Measurements from ENCODE around the gene ACHE.
A peak's percentile ranks its signal among the peaks of the same experiment; 100 is the strongest.

Gene ACHE

DNA sequence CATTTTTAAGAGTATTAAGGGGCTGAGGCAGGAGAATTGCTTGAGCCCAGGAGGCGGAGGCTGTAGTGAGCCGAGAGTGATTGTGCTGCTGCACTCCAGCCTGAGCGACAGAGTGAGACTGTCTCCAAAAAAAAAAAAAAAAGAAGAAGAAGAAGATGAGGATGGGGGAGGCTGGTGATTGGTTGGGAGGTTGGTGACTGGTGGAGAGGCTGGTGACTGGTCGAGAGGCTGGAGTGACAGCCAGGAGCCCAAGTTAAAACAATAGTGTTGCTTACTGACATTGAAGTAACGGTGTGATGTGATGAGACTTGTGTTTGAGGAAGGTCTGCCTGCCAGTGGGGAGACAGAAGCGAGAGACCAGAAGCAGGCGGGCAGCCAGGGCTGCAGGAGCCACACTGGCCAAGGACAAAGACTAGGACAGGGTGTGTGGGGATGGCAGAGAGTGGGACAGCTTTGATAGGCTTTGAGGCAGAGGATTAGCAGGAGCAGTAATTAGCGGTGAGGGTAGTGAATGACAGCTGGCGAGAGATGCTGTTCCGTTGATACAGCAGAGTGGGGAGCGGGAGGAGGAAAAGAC lies 15.9 kb downstream of the ACHE start:
- DNase-seq (ENCODE audit: low read depth, low spot score), result no peak
- peaks cover 80% of the 10 kb centered on the region for H3K36me3 ChIP-seq (ENCODE audit: insufficient read depth, insufficient read length, low read length)
- no peak overlapping the region for H3K4me3 ChIP-seq (ENCODE audit: insufficient read length, low read depth)
- H3K27me3 ChIP-seq (ENCODE audit: insufficient read depth, insufficient read length), result no peaks in the 10 kb centered on the region
- no peaks in the 10 kb centered on the region for H3K9me3 ChIP-seq (ENCODE audit: insufficient read depth, low read length)
- TF ChIP-seq ZNF274 (IDR thresholded peaks at IDR 0.05; ENCODE audit: low read depth, low read length) (no peak), YY1 (IDR thresholded peaks at IDR 0.05; ENCODE audit: insufficient read depth, insufficient read length) (no peak), SUZ12 (IDR thresholded peaks at IDR 0.05; ENCODE audit: extremely low read depth, insufficient read depth, insufficient read length) (no peak)
- H3K9ac ChIP-seq (ENCODE audit: insufficient read length, low read depth), result no peak overlapping the region
- H3K4me1 ChIP-seq (ENCODE audit: insufficient read depth, insufficient read length), result peaks cover 5% of the 10 kb centered on the region

DNA sequence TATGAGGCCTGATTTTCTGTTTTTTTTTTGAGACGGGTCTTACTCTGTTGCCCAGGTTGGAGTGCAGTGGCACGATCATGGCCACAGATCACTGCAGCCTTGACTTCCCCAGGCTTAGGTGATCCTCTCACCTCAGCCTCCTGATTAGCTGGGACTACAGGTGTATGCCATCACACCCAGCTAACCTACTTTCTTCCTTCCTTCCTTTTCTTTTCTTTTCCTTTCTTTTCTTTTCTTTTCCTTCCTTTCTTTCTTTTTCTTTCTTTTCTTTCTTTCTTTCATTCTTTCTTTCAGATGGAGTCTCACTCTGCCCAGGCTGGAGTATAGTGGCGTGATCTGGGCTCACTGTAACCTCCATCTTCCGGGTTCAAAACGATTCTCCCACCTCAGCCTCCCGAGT lies 17.0 kb downstream of the ACHE start:
- Histone ChIP-seq H3K4me3 (ENCODE audit: insufficient read length, low read depth) (no peak overlapping the region), H3K27me3 (ENCODE audit: insufficient read depth, insufficient read length) (no peaks in the 10 kb centered on the region)
- TF ChIP-seq SUZ12 (IDR thresholded peaks at IDR 0.05; ENCODE audit: extremely low read depth, insufficient read depth, insufficient read length) (no peak), ZNF274 (IDR thresholded peaks at IDR 0.05; ENCODE audit: low read depth, low read length) (no peak), YY1 (IDR thresholded peaks at IDR 0.05; ENCODE audit: insufficient read depth, insufficient read length) (no peak)

DNA sequence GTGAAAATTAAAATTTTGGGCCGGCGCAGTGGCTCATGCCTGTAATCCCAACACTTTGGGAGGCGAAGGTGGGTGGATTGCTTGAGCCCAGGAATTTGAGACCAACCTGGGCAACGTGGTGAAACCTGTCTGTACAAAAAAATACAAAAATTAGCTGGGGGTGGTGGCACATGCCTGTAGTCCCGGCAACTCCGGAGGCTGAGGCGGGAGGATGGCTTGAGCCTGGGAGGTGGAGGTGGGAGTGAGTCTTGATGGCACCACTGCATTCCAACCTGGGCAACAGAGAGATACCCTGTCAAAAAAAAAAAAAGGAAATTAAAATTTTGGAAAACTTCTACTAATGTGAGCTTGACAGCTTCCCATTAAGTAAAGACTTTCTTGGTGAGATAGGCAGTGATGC lies 17.7 kb downstream of the ACHE start:
- TF ChIP-seq ZNF274 (IDR thresholded peaks at IDR 0.05; ENCODE audit: low read depth, low read length) (no peak), YY1 (IDR thresholded peaks at IDR 0.05; ENCODE audit: insufficient read depth, insufficient read length) (no peak), SUZ12 (IDR thresholded peaks at IDR 0.05; ENCODE audit: extremely low read depth, insufficient read depth, insufficient read length) (no peak)
- Histone ChIP-seq H3K9ac (ENCODE audit: insufficient read length, low read depth) (no peak overlapping the region), H3K9me3 (ENCODE audit: insufficient read depth, low read length) (no peaks in the 10 kb centered on the region), H3K4me1 (ENCODE audit: insufficient read depth, insufficient read length) (peaks cover 7% of the 10 kb centered on the region), H3K36me3 (ENCODE audit: insufficient read depth, insufficient read length, low read length) (peaks cover 76% of the 10 kb centered on the region), H3K27me3 (ENCODE audit: insufficient read depth, insufficient read length) (no peaks in the 10 kb centered on the region), H3K4me3 (ENCODE audit: insufficient read length, low read depth) (no peak overlapping the region)
- DNase-seq (ENCODE audit: low read depth, low spot score), result no peak

More for the DNA sequence above, 17.0 kb downstream of the ACHE start:
- no peak for DNase-seq (ENCODE audit: low read depth, low spot score)
- Histone ChIP-seq H3K36me3 (ENCODE audit: insufficient read depth, insufficient read length, low read length) (peaks cover 77% of the 10 kb centered on the region), H3K9me3 (ENCODE audit: insufficient read depth, low read length) (no peaks in the 10 kb centered on the region), H3K9ac (ENCODE audit: insufficient read length, low read depth) (no peak overlapping the region), H3K4me1 (ENCODE audit: insufficient read depth, insufficient read length) (peaks cover 7% of the 10 kb centered on the region)

DNA sequence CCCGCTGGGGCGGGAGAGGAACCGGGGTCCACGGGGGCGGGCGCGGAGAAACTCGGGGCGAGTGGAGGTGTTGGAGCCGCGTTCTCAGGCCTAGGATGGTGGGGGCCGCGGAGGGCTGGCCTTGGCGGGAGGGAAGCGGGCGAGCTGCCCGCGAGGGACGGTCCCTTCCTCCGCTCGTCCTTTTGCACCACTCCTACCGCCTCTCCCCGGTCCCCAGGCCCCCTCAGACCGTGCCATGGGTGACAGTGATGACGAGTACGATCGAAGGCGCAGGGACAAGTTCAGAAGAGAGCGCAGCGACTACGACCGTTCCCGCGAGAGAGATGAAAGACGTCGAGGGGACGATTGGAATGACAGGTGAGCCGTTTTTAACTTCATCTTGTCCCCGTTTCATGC lies 20.3 kb downstream of the ACHE start:
- DNase-seq (ENCODE audit: low read depth, low spot score), result no peak

DNA sequence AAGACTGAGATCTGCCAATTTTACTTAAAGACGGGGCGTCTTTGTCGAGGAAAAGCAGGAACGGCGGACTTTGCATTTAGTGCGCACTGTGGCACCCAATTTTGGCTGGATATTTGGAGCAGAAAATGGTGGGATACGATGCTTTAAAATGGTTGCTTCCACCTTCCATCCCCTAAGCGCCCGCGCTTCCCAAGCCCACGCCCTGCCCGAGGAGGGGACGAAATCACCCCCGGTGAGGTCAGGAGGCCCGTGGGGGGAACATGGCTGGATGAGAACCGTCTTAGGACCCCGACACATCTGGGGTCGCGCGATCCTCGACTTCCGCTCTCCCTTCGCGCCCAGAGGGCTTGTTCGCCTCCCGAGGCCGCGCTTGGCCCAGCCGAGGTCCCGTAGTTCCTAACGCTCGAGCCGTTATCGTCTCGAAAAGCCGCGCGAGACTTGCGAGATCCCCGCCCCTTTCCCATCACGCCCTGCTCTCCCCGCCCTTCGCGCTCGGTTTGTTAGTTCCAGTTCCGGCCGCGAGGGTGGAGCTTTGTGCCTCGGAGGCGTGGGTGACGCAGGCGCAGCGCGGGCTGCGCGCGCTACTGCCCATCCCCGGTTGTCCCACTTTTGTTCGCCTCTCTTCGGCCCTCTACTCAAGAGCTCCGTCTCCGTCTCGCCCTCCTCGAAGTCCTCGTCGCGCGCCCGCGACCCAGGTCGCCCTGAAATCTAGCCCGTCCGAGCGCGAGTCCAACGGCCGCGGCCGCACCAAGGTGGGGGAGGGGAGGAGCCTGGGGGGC lies 20.9 kb downstream of the ACHE start, which contains the start of gene SRRT:
Gene SRRT (plus strand): TSS at position 527 of the 779 bp plus-strand sequence. CDS start 488 bp downstream, outside the sequence.
- peaks cover 77% of the 10 kb centered on the region for H3K36me3 ChIP-seq (ENCODE audit: insufficient read depth, insufficient read length, low read length)
- no peaks in the 10 kb centered on the region for H3K9me3 ChIP-seq (ENCODE audit: insufficient read depth, low read length)
- H3K9ac ChIP-seq (ENCODE audit: insufficient read length, low read depth), result peak within 1 kb of the TSS; percentile 95
- no peaks in the 10 kb centered on the region for H3K27me3 ChIP-seq (ENCODE audit: insufficient read depth, insufficient read length)
- TF ChIP-seq ZNF274 (IDR thresholded peaks at IDR 0.05; ENCODE audit: low read depth, low read length), result no peak
- peak; percentile 39 for TF ChIP-seq YY1 (IDR thresholded peaks at IDR 0.05; ENCODE audit: insufficient read depth, insufficient read length)
- H3K4me1 ChIP-seq (ENCODE audit: insufficient read depth, insufficient read length), result peaks cover 7% of the 10 kb centered on the region
- peak; percentile 99 for DNase-seq (ENCODE audit: low read depth, low spot score)
- peak within 1 kb of the TSS; percentile 93 for H3K4me3 ChIP-seq (ENCODE audit: insufficient read length, low read depth)

More for the DNA sequence above, 20.3 kb downstream of the ACHE start:
- Histone ChIP-seq H3K36me3 (ENCODE audit: insufficient read depth, insufficient read length, low read length) (peaks cover 75% of the 10 kb centered on the region), H3K4me3 (ENCODE audit: insufficient read length, low read depth) (peak overlapping the region; percentile 93), H3K9me3 (ENCODE audit: insufficient read depth, low read length) (no peaks in the 10 kb centered on the region), H3K9ac (ENCODE audit: insufficient read length, low read depth) (peak overlapping the region; percentile 95), H3K27me3 (ENCODE audit: insufficient read depth, insufficient read length) (no peaks in the 10 kb centered on the region), H3K4me1 (ENCODE audit: insufficient read depth, insufficient read length) (peaks cover 7% of the 10 kb centered on the region)
- TF ChIP-seq SUZ12 (IDR thresholded peaks at IDR 0.05; ENCODE audit: extremely low read depth, insufficient read depth, insufficient read length) (no peak), ZNF274 (IDR thresholded peaks at IDR 0.05; ENCODE audit: low read depth, low read length) (no peak), YY1 (IDR thresholded peaks at IDR 0.05; ENCODE audit: insufficient read depth, insufficient read length) (no peak)

DNA sequence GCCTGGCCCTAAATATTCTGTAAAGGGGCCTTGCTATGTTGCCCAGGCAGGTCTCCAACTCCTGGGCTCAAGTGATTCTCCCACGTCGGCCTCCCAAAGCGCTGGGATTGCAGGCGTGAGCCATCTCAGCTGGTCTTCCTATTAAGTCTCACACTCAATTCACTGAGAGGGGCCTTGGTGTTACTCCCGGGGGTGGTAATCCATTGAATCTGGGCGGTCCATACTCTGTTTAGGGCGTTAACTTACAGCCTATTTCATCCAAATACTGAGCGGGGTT lies 21.4 kb downstream of the ACHE start:
- peaks cover 78% of the 10 kb centered on the region for H3K36me3 ChIP-seq (ENCODE audit: insufficient read depth, insufficient read length, low read length)
- H3K27me3 ChIP-seq (ENCODE audit: insufficient read depth, insufficient read length), result no peaks in the 10 kb centered on the region

DNA sequence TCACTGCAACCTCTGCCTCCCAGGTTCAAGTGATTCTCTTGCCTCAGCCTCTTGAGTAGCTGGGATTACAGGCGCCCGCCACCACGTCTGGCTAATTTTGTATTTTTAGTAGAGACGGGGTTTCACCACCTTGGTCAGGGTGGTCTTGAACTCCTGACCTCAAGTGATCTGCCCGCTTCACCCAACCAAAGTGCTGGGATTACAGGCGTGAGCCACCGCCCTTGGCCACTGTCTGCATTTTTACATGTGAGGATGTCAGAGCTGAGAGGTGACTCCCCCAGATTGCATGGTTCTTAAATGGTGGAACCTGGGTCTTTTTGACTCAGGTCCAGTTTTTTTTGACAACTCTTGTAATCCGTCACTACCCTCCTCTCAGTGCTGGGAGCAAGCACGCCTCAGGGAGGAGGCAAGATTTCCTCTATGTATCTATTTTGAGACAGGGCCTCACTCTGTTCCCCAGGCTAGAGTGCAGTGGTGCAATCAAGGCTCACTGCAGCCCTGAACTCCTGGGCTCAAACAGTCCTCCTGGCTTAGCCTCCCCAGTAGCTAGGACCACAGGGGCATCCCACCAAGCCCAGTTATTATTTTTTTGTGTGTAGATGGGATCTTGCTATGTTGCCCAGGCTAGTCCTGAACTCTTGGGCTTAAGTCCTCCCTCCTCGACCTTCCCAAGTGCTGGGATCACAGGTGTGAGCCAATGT lies 21.9 kb downstream of the ACHE start:
- Histone ChIP-seq H3K27me3 (ENCODE audit: insufficient read depth, insufficient read length) (no peaks in the 10 kb centered on the region), H3K36me3 (ENCODE audit: insufficient read depth, insufficient read length, low read length) (peaks cover 78% of the 10 kb centered on the region), H3K4me1 (ENCODE audit: insufficient read depth, insufficient read length) (peaks cover 7% of the 10 kb centered on the region), H3K9ac (ENCODE audit: insufficient read length, low read depth) (peak overlapping the region; percentile 95), H3K9me3 (ENCODE audit: insufficient read depth, low read length) (no peaks in the 10 kb centered on the region), H3K4me3 (ENCODE audit: insufficient read length, low read depth) (peak overlapping the region; percentile 93)
- TF ChIP-seq SUZ12 (IDR thresholded peaks at IDR 0.05; ENCODE audit: extremely low read depth, insufficient read depth, insufficient read length) (no peak), ZNF274 (IDR thresholded peaks at IDR 0.05; ENCODE audit: low read depth, low read length) (no peak), YY1 (IDR thresholded peaks at IDR 0.05; ENCODE audit: insufficient read depth, insufficient read length) (no peak)
- DNase-seq (ENCODE audit: low read depth, low spot score), result no peak

More for the DNA sequence above, 21.4 kb downstream of the ACHE start:
- peak overlapping the region; percentile 93 for H3K4me3 ChIP-seq (ENCODE audit: insufficient read length, low read depth)
- TF ChIP-seq ZNF274 (IDR thresholded peaks at IDR 0.05; ENCODE audit: low read depth, low read length), result no peak
- no peak for TF ChIP-seq SUZ12 (IDR thresholded peaks at IDR 0.05; ENCODE audit: extremely low read depth, insufficient read depth, insufficient read length)
- TF ChIP-seq YY1 (IDR thresholded peaks at IDR 0.05; ENCODE audit: insufficient read depth, insufficient read length), result no peak
- H3K9ac ChIP-seq (ENCODE audit: insufficient read length, low read depth), result peak overlapping the region; percentile 95
- no peaks in the 10 kb centered on the region for H3K9me3 ChIP-seq (ENCODE audit: insufficient read depth, low read length)
- peaks cover 7% of the 10 kb centered on the region for H3K4me1 ChIP-seq (ENCODE audit: insufficient read depth, insufficient read length)
- DNase-seq (ENCODE audit: low read depth, low spot score), result no peak

Data from NT2/D1 (cell line).